ENCODE data around the gene AUTS2. TPM values are rescaled to one million over a fixed set of nuclear protein-coding genes. Genes with fewer than 3 reads are reported as not detected.

AUTS2 gene
- total and polyA plus RNA-seq, 10 of the 15 experiments (the other 5 are each of a cell fraction or from before 2014, with no cell fraction given): 6.4 to 55.6 (median 21.6) TPM

DNA sequence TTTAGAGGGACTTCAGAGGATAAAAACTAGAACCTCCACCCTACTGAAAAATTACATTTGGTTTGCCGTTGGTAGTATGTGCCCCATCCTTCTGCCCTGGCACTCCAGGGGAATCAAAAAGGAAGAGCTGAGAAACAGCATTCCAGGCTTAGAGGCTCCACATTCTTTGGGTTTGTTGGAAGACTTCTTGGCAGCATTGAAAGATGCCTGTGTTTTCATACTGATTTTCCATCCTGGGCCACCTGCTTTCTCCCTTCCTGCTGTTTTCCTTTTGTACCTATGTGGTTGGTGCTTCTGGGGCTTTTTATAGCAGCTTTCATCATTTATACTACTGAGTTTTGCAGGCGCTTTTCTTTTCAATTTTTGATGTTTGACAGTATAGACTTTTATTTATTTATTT lies 61.7 kb downstream of the AUTS2 start:
- intact Hi-C loops (cut with micrococcal nuclease; ENCODE audit: unreplicated experiment) (no loop called here), in situ Hi-C loops (cut with MboI) (no loop called here)
- 43% methylated on average over 2 of the region's 2 CpGs for WGBS (ENCODE audit: insufficient coverage, insufficient replicate concordance, low lambda C conversion rate, missing lambda C conversion rate)
- ChIA-PET SMC1A (ENCODE audit: uncharacterized antibody, unreplicated experiment) (interaction anchor here (0.5 to 8.5 kb wide), 10 partner anchors 7 to 146 kb away, joined by 3 to 103 read pairs (median 30); no protein-coding TSS in a partner anchor), RAD21 (ENCODE audit: unreplicated experiment) (interaction anchor here (0.8 to 2.3 kb wide), 10 partner anchors 15 to 165 kb away, joined by 3 to 8 read pairs (median 4); no protein-coding TSS in a partner anchor), CTCF (interaction anchor here (1.0 to 1.6 kb wide), 4 partner anchors 14 to 381 kb away, joined by 3 to 4 read pairs (median 4); no protein-coding TSS in a partner anchor), POLR2A (interaction anchor here (0.5 to 1.5 kb wide), 7 partner anchors 11 to 148 kb away, joined by 3 to 14 read pairs (median 6); no protein-coding TSS in a partner anchor)
- no peaks in the 10 kb centered on the region for H3K36me3 ChIP-seq (ENCODE audit: control insufficient read depth in 2 of 2, insufficient read depth in 2 of 2, low read length in 1 of 2)
- no TSS peak for BruUV-seq (replicated peaks)
- no peak overlapping the region for H3K27ac ChIP-seq (ENCODE audit: control insufficient read depth, insufficient read depth)
- DNase-seq (ENCODE audit: low read depth, low spot score) (no peak), FAIRE-seq (no peak), ATAC-seq (no peak)
- H3K4me2 ChIP-seq (ENCODE audit: control insufficient read depth, insufficient read depth): no peak overlapping the region
- H3K27me3 ChIP-seq (replicated peaks in 1 of 2; ENCODE audit: control insufficient read depth in 2 of 2, insufficient read depth in 2 of 2, low read length in 1 of 2): no peaks in the 10 kb centered on the region
- no peak overlapping the region for H3K4me3 ChIP-seq
- peaks cover 24% of the 10 kb centered on the region for H3K4me1 ChIP-seq (ENCODE audit: control insufficient read depth, insufficient read depth, low read length)
- no peaks in the 10 kb centered on the region for H4K20me1 ChIP-seq (ENCODE audit: control insufficient read depth, insufficient read depth)
- no peak overlapping the region for H3K9ac ChIP-seq (ENCODE audit: control insufficient read depth, insufficient read depth, low read length)
- peaks cover 18% of the 10 kb centered on the region for H3K79me2 ChIP-seq (ENCODE audit: control insufficient read depth, insufficient read depth, low read length)
- no peaks in the 10 kb centered on the region for H3K9me3 ChIP-seq (replicated peaks; ENCODE audit: control insufficient read depth, insufficient read depth, low read length)
- no peak overlapping the region for H2AFZ ChIP-seq (ENCODE audit: control insufficient read depth, low read depth, low read length)
- TF ChIP-seq NFIC (IDR thresholded peaks at IDR 0.05; ENCODE audit: low read depth, low read length) (no peak), BACH1 (IDR thresholded peaks at IDR 0.05; ENCODE audit: borderline replicate concordance) (no peak), HDAC2 (IDR thresholded peaks at IDR 0.05) (no peak)
- TF ChIP-seq, protein P1, sequence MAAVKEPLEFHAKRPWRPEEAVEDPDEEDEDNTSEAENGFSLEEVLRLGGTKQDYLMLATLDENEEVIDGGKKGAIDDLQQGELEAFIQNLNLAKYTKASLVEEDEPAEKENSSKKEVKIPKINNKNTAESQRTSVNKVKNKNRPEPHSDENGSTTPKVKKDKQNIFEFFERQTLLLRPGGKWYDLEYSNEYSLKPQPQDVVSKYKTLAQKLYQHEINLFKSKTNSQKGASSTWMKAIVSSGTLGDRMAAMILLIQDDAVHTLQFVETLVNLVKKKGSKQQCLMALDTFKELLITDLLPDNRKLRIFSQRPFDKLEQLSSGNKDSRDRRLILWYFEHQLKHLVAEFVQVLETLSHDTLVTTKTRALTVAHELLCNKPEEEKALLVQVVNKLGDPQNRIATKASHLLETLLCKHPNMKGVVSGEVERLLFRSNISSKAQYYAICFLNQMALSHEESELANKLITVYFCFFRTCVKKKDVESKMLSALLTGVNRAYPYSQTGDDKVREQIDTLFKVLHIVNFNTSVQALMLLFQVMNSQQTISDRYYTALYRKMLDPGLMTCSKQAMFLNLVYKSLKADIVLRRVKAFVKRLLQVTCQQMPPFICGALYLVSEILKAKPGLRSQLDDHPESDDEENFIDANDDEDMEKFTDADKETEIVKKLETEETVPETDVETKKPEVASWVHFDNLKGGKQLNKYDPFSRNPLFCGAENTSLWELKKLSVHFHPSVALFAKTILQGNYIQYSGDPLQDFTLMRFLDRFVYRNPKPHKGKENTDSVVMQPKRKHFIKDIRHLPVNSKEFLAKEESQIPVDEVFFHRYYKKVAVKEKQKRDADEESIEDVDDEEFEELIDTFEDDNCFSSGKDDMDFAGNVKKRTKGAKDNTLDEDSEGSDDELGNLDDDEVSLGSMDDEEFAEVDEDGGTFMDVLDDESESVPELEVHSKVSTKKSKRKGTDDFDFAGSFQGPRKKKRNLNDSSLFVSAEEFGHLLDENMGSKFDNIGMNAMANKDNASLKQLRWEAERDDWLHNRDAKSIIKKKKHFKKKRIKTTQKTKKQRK (IDR thresholded peaks at IDR 0.05; ENCODE audit: low read depth, low read length): no peak
- TF ChIP-seq, protein P2, sequence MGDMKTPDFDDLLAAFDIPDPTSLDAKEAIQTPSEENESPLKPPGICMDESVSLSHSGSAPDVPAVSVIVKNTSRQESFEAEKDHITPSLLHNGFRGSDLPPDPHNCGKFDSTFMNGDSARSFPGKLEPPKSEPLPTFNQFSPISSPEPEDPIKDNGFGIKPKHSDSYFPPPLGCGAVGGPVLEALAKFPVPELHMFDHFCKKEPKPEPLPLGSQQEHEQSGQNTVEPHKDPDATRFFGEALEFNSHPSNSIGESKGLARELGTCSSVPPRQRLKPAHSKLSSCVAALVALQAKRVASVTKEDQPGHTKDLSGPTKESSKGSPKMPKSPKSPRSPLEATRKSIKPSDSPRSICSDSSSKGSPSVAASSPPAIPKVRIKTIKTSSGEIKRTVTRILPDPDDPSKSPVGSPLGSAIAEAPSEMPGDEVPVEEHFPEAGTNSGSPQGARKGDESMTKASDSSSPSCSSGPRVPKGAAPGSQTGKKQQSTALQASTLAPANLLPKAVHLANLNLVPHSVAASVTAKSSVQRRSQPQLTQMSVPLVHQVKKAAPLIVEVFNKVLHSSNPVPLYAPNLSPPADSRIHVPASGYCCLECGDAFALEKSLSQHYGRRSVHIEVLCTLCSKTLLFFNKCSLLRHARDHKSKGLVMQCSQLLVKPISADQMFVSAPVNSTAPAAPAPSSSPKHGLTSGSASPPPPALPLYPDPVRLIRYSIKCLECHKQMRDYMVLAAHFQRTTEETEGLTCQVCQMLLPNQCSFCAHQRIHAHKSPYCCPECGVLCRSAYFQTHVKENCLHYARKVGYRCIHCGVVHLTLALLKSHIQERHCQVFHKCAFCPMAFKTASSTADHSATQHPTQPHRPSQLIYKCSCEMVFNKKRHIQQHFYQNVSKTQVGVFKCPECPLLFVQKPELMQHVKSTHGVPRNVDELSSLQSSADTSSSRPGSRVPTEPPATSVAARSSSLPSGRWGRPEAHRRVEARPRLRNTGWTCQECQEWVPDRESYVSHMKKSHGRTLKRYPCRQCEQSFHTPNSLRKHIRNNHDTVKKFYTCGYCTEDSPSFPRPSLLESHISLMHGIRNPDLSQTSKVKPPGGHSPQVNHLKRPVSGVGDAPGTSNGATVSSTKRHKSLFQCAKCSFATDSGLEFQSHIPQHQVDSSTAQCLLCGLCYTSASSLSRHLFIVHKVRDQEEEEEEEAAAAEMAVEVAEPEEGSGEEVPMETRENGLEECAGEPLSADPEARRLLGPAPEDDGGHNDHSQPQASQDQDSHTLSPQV (IDR thresholded peaks at IDR 0.05): no peak
- TF ChIP-seq, protein P3, sequence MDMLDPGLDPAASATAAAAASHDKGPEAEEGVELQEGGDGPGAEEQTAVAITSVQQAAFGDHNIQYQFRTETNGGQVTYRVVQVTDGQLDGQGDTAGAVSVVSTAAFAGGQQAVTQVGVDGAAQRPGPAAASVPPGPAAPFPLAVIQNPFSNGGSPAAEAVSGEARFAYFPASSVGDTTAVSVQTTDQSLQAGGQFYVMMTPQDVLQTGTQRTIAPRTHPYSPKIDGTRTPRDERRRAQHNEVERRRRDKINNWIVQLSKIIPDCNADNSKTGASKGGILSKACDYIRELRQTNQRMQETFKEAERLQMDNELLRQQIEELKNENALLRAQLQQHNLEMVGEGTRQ (IDR thresholded peaks at IDR 0.05; ENCODE audit: borderline replicate concordance, low read depth, low read length): no peak
- TF ChIP-seq, protein P4, sequence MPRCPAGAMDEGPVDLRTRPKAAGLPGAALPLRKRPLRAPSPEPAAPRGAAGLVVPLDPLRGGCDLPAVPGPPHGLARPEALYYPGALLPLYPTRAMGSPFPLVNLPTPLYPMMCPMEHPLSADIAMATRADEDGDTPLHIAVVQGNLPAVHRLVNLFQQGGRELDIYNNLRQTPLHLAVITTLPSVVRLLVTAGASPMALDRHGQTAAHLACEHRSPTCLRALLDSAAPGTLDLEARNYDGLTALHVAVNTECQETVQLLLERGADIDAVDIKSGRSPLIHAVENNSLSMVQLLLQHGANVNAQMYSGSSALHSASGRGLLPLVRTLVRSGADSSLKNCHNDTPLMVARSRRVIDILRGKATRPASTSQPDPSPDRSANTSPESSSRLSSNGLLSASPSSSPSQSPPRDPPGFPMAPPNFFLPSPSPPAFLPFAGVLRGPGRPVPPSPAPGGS (IDR thresholded peaks at IDR 0.05; ENCODE audit: borderline replicate concordance, insufficient read depth, low read depth, low read length, poor library complexity, severe bottlenecking): no peak
- TF ChIP-seq, protein P5, sequence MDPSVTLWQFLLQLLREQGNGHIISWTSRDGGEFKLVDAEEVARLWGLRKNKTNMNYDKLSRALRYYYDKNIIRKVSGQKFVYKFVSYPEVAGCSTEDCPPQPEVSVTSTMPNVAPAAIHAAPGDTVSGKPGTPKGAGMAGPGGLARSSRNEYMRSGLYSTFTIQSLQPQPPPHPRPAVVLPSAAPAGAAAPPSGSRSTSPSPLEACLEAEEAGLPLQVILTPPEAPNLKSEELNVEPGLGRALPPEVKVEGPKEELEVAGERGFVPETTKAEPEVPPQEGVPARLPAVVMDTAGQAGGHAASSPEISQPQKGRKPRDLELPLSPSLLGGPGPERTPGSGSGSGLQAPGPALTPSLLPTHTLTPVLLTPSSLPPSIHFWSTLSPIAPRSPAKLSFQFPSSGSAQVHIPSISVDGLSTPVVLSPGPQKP (IDR thresholded peaks at IDR 0.05; ENCODE audit: low read depth, low read length): no peak

Data from GM12878 (cell line).